CD4-positive, alpha-beta T cell treated with Interferon gamma for 1 hour (primary cell): ENCODE results near the gene SH2D7.
A peak's percentile ranks its signal among the peaks of the same experiment; 100 is the strongest.

ENCODE experiments used
- DNase-seq: peaks from one replicate; pipeline ENCODE4 v3.0.0-alpha.2; 2020

SH2D7 gene

DNA sequence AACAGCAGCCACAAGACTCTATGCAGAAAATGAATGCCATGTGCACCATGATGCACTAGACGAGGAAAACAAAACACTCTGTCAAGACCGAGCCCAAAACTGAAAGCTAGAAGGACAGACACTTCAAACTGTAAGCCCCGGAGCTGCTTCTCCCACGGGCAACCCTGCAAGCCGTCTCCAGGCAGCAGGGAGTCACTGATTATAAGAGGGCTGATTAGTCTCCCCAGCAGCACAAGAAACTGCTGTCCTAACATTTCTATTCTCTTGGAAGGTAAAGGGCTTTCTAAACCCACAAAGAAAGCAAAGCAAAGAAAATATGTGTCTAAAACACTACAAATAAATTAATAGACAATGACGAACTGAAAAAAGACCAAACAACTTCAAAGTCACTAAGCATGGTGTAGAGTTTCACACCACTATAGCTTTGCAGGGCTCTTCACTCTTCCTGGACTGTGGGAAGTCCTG, 30.4 kb upstream of the SH2D7 start:
- peak; percentile 28 for DNase-seq

DNA sequence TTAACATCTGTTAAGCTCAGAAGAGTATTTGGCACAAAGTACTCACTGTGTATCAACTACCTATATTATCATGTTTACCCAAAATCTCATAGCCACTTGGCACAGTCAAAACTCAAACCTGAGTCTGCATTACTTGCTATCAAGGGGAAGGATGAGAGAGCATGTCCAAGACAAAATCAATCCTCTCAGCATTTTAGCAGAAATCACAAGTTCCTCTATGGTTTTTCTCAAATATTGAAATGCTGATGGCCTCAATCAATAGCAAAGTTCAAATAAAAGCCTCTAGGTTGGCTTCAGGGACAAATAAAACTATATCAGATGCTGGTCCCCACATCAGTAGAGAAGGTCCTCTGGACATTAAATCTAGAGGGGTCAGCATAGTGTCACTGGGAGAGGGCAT, 29.1 kb upstream of the SH2D7 start:
- no peak for DNase-seq

DNA sequence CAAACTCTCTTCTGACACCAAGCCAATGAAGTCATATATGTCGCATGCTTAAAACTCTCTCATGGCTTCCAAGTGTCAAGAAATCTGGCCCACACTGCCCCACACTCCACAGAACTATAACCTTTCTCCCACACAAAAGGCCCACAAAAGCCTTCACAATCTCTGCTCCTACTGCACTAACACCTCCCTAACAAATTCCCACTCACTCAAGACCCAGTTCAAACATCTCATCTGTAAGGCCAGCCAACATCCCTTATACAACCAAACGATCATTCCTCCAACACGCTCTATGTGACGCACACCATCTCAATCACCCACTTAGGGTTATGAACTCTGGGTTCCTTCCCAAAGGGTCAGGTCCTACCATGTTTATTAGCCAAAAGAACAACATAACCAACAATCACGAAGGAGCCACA, 28.4 kb upstream of the SH2D7 start:
- DNase-seq = no peak

DNA sequence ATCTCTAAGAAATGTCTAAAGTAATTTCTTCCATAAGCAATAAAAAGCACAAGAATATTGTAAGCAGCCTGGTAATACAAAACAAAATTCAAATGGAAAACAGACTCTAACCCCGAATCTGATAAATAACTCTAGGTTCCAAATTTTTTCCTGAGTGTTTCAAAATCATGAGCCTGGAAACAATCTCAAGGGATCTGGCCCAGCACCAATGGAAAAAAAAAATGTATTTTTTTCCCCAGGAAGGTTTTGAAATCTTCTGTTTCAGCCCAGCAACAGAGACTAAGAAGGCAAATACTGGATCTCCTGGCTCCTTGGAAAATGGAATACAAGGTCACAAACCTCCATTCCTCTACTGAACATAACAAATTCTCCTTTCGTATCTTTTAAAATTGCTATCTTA, 27.8 kb upstream of the SH2D7 start:
- no peak for DNase-seq

DNA sequence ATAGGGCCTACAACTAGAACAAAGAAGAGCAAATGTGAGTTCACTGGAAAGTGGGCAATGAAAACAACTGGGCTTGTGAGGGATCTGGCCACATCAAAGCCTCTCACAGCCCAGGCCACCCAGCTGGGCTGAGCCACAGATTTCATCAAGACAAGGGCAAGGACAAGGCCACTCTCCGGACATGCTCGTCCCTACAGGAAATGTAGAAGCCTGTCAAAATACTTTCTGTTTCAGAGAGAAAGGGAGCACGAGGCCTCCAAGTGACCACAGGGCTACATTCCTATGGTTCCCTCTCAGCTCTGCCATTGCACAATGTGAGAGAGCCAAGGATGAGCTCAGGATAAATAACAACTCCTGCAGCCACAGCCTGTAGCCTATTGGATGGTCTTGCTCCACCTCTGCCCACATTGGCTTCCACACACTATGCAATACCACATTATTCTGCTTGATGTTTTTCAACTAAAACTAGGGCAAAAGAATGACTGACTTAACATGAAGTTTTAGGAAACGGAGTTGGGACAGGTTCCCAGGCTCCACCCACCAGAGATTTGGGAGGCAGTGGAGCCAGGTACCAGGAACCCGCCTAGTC, 27.0 kb upstream of the SH2D7 start:
- no peak for DNase-seq

DNA sequence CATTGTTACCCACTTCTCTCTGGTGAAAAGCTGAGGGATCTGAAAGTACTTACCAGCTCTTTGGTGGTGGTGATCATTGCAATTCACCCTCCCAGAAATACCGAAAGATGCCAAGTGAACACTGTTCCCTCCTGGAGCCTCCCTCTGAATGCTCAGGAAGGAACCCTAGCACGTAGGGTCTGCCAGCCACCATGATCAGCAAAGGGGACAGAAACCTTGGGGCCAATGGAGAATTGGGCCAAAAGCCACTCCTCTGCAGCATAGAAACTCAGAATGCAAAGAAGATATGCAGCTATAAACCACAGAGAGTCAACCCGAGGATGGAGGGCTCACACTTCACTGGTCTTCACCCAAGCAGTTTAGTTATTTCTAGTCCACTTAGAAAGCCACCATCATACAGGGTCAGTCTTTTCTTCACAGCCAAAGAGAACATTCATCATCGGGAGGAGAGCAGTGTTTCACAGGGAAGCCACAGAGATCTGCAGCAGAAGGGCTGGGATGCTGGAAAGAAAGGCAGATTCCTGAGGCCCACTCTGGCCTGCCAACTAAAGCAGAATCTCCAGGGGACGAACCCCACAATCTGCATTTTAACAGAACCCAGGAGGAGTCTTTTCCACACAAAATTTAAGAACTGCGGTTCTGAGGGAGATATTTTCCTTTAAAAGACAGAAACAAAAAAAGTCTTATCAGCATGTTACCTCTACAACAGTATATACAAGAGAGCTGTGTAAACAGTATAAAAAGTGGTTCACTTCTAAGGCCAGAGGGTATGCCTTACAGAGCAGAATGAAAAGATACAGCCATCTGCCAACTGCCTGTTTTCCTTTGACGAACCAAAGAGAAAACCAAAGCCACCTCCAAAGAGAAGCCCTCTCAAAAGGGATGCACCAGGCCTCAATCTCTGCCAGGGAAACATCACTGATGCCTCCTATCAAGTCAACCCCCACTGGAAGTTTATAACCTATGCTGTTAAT, 26.1 kb upstream of the SH2D7 start:
- DNase-seq = no peak

DNA sequence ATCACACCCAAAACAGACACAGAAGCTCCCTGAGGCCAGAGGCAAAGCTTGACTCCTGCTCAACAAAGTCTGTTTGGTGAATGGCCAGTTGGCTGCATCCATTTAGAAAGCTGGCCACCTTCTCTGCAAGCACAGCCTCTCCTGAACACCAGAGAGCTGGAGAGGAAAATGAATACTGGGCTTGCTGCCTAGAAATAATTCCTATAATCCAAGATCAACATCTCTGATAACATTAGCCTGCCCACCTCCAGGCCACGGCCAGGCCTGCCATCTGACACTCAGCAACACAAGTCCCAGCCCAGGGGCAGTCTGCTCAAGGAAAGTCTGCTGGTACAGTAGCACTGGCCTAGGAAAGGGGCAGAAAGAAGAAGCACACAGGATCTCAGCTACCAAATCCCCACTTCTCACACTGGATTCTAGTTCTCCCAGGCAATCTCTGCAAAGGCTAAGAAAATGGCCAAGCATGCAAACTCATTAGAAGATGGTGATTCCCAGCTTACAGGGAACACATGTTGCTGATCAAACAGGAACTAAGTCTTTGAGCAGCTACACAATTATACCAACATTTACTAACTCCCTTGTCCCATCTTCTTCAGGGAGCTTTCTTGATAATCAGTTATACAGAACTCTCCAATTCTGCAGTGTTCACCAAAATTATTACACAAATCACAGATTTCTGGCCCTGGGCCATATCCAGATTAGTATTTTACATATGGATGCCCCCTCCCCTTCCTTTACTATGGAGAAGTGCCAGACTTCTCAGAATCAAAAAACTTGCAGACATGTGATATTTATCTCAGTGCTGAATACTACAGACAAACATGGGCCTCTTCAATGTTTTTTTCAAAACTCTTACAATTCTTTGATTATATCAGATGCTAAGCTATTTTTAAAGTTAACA, 24.8 kb upstream of the SH2D7 start:
- no peak for DNase-seq

DNA sequence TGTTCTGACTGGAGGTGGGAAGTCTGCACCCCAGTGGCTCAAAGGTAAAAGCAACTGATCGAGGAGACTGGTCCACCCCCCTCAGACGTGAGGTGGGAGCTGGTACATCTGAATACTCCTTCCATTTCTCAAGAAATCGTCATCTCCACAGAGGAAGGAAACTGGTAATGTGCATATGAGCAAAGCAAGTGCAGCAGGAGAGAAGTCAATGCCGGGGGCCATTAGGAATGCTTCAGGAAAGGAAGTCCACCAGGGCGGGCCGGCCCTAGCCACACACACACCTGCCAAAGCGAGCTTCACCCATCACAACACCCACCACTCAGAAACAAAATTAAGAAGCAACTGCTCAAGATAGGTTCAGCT, 23.3 kb upstream of the SH2D7 start:
- no peak for DNase-seq

DNA sequence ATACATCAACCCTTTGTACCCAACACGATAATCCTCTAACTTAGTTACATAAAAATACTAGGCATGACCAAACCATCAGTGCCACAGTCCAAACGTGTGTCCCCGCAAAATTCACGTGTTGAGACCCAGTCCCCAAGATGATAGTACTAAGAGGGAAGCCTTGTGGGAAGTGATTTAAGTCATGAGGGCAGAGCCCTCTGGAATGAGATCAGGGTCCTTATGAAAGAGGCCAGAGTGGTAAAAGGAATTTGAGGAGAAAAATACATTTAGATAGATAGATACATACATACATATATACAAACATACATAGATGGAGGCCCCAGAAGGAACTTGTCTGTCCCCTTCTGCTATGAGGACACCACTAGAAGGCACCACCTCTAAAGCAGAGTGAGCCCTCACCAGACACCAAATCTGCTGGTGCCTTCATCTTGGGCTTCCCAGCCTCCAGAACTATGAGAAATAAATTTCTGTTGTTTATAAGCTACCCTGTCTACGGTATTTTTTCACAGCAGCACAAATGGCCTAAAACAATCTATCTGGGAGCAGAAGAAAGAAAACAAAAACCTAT, 22.8 kb upstream of the SH2D7 start:
- DNase-seq = no peak

DNA sequence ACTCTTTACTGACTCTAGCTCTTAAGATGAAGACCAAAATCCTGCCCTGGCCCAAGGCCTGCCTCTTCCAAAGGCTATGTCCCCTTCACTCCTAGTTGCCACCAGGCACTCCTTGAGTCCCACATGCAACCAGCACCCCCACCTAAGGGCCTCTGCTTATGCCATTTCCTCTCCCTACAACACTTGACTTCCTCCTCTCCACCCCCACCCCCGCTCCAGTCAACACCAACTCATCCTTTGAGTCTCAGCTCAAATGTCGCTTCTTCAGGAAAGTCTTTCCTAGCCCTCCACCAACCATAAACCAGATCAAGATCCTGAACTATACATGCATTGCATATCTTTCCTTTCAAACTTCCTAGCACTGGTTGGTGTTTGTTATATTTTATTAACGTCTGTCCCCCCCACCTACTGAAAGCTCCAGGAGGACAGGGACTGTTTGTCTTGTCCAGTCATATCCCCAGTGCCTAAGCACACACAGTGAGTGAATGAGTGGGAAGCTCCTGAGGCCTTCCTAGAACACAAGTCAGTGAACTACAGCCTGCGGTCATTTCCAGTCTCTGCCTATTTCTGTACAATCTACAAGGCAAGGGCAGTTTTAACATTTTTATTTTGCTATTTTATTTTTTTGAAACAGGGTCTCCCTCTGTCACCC, 22.2 kb upstream of the SH2D7 start:
- peak; percentile 42 for DNase-seq

DNA sequence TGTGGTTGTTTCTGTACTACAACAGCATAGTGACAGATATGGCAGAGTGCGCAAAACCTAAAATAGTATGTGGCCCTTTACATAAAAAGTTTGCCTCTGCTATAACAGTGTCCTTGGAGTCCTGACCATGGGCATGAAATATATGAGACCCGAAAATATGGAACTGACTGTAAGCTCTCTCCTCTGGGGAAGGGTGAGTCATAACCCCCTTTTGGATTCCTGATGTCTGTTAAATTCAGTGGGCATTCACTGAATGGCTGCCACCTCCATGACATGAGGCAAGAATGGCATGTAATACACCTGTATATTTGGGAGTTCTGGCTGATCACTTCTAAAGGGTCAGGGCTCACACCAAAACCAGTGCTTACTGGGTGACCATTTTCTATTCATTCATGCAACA, 21.0 kb upstream of the SH2D7 start:
- DNase-seq = no peak

DNA sequence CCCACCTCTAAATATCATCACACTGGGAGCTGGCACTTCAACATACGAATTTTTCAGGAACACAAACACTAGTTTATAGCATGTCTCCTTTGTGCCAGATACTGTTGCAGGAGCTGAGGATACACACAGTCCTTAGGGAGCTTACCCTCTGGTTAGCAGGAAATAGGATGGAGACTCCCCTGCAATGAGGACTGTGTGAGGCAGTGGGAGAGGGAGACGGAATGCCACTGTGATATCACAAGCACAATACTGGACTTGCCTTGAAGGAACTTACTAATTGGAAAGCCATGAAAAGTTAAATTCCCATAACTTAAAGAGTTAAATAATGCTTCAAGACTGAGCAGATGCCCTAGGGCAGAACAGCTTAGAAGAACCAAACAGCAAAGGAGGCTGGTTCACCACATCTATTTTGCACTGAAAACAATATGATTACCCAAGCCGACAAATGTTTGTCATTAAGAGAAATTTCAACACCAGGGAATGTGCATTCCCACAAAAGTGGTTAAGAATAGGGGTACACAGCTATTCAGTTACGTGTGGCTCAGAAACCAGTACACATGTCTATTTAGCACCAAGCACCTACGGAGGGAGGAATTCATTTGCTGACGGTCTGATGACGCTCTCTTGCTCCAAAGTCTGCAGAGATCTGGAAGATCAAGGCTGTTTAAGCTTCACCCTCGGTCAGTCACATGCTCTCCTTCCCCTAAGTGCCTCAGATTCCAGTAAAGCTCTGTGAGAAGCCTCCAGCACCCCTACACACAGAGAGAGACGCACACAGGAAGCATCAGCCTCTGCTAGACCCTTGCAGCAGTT, 20.1 kb upstream of the SH2D7 start:
- peak; percentile 69 for DNase-seq

DNA sequence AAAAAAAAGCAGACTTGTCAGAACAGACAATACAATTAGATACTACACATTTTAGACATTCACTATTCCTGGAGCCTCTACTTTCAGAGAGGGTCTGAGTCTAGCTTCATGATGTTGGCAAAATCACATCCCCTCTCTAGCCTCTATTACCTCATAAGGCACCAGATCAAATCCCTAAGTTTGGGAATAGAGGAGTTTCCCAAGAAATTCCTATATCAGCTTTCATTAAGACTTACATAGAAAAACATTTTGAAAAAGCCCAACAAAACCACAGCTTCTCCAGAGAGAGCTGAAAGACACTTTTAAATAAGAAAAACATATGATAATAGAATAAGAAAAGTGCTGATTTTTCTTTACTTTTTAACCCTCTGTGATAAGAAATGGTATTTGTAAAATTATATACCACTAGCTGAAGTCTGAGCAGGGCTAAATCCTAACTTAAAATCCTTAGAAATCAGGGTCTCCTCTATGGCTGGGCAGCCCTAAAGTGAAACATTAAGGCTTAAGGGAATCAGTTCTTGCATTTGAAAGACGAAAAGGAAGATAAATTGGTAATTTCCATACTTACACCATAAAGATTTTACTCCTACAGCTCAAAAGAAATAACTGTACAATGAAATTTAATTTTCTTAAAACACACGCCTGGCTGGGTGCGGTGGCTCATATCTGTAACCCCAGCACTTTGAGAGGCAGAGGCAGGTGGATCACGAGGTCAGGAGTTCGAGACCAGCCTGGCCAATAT, 19.1 kb upstream of the SH2D7 start:
- no peak for DNase-seq

DNA sequence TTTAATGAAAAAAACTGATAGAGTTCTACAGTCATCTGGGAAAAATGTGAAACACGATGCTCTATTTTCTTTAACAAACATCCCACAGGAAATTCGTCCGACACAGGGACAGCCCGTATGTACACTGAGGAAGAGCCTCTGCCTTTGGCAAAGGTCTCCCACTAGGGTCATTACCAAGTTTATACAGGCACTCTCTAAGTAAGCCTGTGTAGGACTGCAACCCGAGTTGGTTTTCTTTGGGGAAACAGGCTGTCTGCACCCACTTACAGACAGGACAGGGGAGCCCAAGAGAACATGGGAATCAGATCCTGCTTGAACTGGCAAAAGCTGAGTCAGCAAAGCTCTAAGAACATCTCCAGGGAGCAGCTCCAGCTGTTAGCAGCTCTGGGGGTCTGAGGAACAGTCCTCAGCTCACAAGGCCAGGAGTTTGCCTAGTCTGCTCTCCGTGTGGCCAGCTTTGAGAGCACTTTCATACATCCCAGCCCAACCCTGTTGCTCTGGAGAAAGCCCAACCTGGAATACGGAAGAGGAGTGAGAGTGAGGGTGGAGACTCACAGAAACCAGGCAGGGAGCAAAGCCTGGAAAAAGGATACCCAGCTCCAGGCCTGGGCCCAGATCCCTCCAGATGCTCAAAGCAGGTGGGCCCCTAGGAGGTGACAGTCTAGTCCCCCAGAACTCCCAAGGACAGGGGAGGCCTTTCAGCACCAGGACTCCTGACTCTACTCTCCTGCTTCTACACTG, 16.7 kb upstream of the SH2D7 start:
- DNase-seq = no peak

DNA sequence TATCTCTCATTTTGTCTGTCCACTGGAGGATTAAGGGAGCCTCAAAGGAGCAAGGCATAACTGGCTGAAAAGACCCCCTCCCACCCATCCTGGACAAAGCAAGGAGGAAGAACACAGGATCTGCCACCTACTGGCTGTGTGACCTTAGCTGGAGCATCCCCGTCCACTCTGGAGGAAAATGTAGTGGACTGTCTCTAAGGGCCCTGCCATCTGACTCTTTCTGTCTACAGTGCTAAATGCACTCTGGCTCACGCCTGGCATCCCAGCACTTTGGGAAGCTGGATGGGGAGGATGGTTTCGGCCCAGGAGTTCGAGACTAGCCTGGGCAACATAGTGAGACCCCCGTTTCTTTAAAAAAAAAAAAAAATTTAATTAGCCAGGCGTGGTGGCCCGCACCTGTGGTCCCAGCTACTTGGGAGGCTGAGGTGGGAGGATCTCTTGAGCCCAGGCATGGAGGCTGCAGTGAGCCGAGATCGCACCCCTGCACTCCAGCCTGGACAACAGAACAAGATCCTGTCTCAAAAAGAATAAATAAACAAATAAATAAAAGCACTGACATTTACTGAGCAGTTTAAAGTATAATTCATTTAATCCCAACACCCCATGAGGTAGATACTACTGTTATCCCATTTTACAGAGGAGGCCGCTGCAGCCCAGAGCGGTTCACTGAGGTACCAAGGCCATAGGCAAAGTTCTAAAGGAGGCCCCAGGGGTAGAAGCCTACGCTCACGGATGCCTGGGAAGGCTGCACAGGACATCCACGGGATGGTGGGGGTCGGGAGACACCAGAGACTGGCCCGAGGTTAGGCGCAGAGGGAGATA, 15.9 kb upstream of the SH2D7 start:
- DNase-seq = no peak

DNA sequence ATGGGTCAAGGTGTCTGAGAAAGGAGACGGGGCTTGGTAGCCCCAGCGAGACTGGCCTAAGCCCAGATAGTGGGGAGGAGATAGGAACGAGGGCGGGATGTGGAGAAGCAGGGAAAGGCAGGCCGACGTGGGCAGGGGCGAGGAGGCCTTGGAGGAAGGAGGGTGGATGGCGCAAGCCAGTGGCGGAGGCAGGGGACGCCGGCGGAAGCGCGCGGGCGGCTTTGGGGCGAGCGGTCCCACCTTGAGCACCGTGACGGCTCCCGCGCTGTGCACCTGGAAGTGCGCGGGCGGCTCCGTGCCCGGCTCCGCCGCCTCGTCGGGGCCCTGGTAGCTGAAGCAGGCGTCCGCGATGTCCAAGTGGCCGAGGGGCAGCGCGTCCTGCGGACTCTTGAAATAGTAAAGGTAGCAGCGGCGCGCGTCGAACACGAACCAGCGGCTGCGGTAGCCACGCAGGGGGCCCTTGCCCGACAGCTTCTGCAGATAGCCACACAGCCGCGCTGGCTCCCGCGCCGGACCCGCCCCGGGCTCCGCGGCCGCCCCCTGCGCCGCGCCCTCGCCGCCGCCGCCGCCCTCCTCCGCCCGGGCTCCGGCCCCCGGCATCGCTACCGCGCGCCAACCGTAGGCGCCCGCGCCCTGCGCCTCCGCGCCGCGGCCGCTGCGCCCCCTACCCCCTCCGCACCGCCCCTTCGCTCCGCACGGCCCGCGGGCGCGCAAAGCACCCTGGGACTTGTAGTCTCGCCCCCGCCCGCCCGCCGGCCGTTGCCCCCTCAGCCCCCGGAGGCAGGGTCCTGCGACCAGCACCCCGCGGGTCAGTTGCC, 15.1 kb upstream of the SH2D7 start, which contains the start of gene TBC1D2B:
TSS of gene TBC1D2B (minus strand) at position 659 of the 818 bp plus-strand sequence. CDS start at position 600, 59 bp downstream.
- peak; percentile 63 for DNase-seq

DNA sequence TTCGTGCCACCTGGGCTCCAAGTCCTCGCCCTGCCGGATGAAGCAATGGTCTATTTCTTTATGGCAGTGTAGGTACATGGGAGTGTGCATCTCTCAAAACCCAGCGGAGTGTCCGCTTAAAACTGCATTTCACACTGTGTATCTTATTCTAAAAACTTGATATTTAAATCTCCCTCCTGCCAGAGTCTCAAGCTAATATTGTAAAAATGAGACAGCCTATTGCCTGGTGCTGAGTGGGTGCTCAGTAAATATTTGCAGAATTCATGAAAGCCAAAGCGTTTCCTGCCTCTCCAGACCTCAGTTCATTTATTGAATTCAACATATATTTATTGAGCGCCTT, 14.5 kb upstream of the SH2D7 start:
- no peak for DNase-seq
